Measurements from ENCODE around the gene CARD6.
"Not testable (repeated sequence)": the region's sequence is repeated elsewhere in the genome, so short reads cannot be mapped to it uniquely, and the experiment has no call there.

CARD6 gene

DNA sequence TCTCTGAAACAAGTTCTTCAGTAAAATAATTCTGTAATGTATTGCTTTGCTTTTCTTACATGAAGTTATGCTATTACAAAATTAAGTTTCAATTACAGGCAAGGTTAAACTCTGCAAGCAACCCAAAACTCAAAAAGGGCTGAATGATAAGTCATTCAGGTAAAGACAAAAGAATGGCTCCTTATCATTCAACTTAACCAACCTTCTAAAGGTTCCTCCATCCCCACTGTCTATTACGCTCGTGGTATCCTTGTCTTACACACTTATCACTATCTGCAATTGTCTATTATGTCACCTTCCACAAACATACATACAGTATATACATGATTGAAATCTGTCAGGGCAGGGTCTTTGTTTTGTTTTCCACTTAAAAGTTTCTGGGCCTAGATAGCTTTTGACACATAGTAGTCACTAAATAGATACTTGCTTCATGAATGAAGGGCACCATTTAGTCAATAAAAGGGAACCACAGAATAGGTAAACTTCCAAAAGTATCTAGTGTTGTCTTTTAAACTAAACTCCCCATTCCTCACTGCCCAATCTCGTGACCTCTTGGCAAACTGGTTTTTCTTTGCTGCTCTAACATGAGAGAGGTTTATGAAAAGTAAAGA, 13.0 kb upstream of the CARD6 start:
- no peak for DNase-seq

DNA sequence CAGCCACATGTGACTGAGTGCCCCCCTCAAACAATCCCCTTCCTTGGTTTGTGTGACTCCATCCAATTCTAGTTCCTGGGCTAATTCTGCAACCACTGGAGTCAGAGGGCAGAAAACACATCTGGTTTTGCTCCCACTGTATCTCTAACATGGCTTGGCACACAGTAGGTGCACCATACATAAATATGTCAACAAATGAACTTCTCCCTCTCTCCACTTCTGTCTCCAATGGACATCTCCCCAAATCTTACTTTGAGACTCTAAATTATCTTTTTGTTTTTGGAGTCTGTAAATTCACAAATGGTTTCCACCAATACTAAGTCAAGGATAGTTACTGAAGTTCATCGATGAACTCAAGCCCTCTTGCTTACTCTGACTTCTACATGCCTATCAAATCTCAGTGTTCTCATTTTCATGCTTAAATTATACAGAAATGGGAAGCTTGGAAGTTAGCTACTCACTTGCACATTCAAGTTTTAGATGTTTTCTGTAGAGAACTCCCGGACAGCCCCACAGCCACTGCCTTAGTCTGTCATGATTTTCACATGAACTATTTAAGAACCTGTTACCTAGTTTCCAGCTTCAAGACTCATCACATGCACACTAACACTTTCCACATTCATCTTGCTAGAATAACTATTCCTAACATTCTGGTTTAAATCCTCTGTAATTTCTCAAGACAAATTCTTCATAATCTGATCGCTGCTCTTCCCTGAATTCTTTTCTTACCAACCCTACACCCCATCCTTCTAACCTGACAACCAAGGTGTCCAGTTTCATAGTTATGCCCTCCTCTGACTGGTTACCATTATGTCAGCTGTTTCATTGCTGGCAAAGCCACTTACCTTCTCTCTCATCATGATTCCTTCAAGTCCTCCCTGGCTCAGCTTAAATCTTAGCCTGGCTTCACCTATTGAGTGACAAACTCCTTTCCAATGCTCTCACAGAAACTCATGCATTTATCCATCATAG, 12.2 kb upstream of the CARD6 start:
- DNase-seq: no peak

DNA sequence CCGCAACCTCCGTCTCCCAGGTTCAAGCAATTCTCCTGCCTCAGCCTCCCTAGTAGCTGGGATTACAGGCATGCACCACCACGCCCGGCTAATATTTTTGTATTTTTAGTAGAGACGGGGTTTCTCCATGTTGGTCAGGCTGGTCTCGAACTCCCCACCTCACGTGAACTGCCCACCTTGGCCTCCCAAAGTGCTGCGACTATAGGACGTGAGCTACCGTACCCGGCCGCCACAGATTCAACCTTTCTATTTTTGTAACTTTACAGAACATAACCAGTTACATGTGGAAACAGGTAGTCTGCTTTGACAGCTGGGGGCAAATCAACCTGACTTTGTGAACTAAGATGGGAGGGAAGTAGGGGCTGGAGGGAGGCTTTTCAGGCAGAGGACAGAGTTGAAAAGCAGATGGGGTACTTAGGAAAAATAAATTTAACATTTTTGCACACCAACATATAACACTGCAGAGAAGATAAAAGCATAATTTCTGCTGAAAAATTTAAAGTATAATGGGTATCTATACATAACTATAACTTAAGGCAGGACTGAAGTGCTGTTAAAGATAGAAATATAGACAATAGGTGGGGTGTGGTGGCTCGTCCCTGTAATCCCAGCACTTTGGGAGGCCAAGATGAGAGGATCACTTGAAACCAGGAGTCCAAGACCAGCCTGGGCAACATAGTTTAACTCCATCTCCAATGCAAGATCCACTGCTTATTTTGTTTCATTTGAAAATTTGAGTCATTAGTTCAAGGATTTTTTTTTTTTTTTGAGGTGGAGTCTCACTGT, 11.2 kb upstream of the CARD6 start:
- no peak for DNase-seq

DNA sequence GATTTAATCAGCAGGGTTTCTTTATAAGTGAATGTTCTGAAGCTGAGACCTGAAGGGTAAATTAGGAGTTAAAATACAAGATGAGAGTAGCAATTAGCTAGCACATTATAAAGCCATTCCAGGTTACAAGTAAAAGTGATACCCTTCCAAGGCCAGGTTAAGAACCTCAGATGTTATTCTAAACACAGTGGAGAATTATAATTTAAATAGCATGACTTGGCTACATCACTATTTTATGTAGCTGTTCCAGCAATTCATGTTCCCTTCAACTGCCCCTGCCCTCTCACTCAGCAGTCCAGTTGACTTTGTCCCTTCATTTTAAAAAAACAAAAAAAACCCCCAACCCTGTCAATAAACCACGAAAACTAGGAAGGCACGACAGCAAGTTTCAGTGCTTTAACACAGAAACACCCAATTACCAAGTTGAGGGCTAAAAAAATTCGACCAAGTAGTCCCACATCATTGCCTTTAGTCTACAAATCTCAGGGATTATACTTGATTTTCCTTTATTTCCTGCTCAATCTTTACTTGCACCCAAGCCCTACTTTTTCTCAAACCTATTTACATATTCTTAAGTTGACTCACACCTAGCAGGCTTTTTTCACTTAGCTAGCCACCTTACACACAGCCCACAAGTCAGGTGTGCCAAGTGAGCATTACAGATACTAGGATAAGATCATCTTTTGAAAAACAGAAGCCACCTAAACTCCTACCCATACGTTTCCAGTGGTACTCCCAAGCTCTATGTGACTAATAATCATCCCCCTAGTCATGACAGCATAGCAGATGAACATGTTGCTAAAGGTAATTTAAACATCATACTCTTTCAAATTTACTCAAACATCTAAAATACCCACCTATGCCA, 9.6 kb upstream of the CARD6 start:
- no peak for DNase-seq

DNA sequence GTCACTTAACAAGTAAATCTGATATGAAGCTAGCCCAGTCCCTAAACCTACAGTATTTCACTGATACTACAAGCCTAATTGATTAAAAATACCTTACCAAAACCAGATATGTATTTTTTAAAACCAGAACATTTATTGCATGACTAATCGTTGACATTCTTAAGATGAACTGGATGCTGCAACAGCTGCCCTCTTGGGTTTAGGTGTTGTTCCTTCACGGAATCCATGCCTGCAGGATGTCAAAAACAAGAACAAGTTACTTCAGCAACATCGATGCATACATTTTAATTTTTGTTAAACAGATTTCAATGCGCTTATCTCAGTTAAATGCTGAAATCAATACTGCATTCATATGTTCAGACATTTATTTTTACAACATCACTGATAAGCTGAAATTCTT, 8.8 kb upstream of the CARD6 start:
- DNase-seq: no peak

DNA sequence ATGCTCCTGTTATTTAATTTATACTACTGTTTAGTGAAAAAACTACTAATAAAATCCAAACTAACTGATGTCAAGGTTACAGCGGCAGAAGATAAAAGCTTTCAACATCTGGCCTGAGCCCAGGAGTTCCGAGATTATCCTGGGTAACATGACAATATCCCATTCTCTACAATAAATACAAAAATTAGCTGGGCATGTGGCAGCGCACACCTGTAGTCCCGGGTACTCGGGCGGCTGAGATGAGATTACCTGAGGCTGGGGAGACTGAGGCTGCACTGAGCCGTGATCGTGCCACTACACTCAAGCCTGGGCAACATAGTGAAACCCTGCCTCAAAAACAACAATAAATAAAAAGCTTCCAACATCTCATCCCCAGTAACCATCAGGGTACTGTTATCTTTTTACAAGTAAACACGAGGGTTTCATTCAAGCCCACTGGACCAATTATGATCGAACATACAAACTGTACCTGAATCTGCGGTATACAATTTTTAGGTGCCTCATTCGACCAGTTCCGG, 7.4 kb upstream of the CARD6 start:
- no peak for DNase-seq

DNA sequence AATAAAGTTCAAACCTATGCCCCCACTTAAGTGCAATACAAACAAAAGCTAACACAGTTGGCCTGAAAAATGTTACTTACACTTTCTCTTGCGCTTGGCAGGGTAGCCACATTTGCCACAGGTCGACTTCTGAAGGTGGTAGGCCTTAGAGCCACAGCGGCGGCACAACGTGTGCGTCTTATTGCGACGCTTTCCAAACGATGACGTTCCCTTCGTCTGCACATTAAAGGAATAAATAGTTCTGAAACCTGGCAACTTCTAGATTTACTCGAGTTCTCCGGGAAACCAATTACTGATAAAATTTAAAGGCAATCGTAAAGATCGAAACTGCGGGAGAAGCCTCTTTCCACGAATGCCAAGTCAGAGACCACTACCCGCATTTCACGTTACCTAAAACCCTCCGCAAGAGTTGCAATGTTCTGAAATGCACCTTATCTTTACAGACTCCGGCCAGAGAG, 6.7 kb upstream of the CARD6 start:
- no peak for DNase-seq

DNA sequence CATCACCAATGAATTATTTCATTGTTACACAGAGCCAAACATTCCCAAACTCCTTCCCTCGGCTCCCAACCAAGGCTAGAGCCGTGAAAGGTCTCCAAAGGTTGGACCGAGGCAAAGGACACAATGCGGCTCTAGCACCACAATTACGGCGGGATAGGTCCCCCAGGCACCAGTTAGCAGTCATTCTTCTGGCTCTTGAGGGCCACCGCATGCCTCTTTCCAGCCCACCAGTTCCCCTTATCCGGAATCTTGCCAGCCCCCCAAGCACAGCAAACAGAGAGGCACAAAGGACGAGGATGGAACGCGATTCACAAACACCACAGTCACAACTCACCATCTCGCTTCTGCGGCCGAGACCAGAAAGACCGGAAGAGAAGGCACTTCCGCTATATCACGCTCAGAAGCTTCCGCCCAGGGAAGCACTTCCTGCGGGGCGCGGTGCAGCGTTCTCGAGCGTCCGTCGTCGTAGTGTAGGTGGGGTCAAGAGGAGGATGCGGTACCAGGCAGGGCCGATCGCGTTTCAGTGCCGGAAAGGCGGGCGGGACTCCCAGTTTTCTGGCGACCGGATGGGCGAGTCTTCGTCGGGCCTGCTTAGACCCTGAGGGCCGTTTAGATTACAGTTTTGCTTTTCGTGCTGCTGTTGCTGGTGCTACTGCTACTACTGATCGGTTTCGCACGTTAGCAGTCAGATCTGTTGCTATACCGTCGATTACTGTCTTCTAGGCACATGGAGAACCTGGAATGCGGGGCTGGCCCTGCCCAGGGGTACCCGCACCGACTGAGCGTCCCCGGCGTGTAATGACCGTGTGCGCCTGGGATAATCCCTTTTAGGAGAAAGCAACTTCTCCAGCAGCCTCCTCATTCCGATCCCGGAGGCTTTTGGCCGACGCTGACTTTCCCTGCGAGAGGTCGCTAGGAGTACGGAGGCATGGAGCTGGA, 6.0 kb upstream of the CARD6 start, which contains the start of gene RPL37:
RPL37 (minus strand) TSS at position 374 of the 939 bp plus-strand sequence; CDS start at position 337, 37 bp downstream.
- peak; percentile 89 for DNase-seq

DNA sequence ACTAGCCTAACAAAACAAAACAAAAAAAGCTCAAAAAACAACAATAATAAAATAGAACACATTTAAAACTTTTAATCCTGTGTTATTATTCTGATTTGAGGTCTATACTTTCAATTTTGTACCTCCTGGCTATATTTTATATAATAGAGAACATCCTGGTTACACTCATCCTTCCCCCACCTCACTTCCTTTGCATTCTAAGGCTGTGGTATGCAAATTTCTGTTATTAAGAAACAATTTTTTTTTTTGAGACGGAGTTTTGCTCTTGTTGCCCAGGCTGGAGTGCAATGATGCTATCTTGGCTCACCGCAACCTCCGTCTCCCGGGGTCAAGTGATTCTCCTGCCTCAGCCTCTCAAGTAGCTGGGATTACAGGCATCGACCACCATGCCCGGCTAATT, 3.1 kb upstream of the CARD6 start:
- no peak for DNase-seq

DNA sequence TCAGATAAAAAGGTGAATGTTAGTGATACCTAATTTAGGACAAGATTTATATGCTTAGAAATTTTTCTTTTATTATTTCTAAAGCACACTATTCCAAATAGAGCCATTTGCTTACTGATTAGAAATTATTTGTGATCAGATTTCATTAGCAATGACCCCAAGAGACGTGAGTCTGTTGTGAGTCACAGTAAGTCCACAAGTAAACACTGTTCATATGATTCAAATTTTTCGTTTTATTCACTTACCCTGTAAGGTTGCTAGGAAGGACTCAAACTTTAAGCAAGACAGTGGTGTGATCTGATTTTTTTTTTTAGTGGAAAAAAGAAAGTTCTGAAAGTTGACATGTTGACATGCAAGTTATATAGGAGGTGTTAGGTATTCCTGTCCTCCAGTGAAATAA, 1.2 kb downstream of the CARD6 start:
- no peak for DNase-seq

DNA sequence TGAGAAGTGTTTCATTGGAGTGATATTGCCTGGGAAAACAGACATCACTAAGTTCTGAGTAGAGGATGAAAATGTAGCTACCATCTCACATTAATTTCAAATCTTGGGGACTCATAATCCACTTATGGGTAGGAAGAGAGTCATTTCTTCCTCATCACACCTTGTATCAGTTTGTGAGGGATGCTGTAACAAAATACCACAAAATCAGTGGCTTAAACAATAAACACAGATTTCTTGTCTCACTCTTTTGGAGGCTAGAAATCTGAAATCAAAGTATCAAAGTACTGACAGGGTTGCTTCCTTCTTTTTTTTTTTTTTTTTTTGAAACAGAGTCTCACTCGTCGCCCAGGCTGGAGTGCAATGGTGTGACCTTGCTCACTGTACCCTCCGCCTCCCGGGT, 3.4 kb downstream of the CARD6 start:
- no peak for DNase-seq

DNA sequence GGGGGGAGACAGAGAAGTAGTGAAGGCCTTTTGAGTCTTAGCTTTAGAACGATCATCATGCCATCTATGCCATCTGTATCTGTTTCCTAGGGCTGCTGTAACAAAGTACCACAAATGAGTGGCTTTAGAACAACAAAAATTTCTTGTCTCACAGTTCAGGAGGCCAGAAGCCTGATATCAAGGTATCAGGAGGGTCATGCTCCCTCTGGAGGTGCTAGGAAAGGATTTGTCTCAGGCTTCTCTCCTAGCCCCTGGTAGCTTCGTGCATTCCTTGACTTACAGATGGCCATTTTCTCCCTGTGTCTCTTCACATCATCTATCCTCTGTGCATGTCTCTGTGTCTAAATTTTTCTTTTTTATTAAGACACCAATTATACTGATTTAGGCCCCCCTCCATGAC, 5.2 kb downstream of the CARD6 start:
- no peak for DNase-seq

DNA sequence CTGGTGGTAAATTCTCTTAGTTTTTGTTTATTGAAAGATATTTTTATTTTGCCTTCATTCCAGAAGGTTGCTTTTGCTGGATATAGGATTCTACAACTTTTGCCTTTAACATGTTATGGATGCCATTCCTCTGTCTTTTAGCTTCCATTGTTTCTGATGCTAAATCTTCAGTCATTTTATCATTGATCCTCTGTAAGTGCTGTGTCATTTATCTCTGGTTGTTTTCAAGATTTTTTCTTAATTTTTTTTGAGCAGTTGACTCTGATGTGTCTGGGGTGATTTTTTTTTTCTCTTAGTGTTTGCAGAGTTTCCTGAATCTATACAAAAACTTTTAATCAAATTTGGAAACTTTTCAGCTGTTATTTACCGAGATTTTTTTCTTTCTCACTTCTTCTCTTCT, 6.4 kb downstream of the CARD6 start:
- DNase-seq: no peak

DNA sequence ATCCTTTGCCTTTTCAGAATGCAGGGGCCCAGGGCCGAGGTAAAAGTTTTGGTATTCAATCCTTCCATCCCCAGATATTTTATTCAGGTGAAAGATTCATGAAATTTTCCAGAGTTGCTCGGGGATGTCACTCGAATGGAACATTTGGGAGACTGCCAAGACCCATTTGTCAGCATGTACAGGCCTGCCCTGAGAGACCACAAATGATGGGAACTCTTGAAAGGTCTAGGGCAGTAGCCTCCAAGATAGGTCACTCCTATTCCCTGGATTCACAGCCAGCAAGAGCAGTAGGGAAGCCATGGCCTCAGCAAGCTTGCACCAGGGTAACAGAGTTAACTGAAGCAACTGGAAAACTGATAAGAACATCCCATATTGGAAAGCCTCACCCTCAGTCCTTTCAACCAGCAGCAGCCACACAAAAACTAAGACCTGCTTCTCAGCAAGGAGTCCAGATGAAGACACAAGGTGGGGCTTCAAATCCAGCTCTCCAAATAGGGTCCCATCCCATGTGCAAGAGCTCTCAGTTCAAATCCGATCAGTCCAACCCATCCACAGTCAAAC, 12.5 kb downstream of the CARD6 start:
- no peak for DNase-seq

DNA sequence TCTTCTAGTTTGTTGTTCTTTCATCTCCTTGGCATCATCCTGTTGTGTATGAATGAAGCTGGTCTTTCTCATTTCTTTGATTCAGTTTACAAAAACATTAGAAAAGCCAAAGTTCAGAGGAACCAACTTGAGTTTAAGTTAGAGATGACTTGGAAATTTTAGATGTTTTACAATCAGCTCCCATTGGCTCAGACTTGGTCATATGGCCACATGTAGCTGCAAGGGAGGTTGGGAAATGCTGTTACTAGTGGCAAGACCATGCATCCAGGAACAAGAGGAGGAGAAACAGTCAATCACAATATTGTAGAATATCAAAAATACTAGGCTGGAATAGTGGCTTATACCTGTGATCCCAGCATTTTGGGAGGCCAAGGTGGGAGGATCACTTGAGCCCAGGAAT, 19.5 kb downstream of the CARD6 start:
- no peak for DNase-seq

DNA sequence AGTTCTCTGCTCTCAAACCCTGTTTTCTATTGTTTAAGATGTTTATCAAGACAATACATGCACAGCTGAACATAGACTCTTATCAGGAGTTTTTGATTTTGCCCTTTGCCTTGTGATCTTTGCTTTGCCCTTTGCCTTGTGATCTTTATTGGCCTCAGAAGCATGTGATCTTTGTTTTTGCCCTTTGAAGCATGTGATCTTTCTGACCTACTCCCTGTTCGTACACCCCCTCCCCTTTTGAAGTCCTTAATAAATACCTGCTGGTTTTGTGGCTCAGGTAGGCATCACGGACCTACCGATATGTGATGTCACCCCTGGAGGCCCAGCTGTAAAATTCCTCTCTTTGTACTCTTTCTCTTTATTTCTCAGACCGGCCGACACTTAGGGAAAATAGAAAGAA, 23.8 kb downstream of the CARD6 start:
- not testable (repeated sequence) for DNase-seq

DNA sequence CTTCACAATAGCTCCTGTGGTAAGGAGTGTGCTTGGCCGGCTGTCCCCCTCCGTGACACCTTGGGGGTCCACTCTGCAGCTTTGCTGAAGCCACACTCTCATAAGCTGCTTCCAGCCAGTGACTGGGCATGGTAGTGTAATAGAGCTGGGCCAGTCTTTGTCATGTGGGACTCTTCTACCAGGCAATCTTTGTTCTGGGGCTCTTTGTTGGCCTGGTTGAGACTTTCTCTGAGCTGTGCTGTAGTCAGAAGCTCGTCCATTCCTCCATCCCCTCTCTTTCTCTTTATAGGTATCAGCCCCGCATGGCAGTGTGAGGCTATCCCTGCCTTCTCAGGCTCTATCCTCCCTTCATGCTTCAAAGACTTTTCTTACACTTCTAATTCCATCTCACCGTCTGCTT, 25.7 kb downstream of the CARD6 start:
- DNase-seq: no peak

DNA sequence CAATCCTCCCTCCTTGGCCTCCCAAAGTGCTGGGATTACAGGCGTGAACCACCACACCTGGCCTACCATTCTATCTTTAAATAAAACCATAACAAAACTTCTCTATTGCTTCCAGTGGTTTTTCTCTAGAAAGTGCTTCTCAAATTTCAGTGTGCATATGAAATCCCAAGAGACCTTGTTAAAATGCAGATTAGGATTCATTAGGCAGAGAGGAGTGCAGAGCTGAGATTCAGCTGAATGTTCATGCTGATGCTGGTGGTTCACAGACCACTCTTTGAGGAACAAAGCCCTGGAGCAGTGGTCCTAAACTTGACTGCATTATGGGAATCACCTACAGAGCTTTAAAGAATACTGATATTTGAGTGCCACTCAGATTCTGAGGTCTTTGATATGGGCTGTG, 28.2 kb downstream of the CARD6 start:
- no peak for DNase-seq

DNA sequence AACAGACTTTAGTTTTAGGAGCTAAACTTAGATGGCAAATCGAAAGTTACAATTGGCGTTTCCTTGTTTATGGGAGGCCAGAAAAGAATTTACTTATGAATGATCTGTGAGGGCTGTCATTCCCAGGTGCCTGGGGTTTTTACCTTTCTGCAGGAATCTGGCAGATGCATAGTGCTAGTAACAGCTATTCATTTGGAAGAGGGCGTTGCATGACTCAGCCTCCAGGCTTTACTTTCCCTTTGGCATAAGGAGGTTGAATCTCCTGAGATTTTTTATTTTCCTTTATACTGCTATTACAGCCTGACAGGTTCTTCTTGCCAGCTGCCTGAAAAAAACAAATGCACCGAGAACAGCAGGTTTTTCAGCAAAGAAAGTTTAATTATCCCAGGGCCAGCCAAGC, 30.0 kb downstream of the CARD6 start:
- no peak for DNase-seq

DNA sequence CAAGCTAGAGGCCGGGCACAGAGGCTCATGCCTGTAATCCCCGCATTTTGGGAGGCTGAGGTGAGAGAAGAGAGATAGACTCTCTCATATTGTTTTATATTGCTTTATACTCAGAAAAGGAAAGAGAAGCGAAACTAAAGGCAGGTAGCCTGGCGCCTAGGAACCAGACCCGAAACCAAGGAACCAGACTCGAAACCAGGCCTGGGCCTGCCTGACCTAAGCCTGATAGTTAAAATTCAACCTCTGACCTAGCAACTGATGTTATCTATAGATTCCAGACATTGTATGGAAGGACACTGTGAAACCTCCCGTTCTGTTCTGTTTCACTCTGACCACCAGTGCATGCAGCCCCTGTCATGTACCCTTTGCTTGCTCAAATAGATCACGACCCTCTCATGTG, 31.1 kb downstream of the CARD6 start:
- DNase-seq: not testable (repeated sequence)

Measured in NCI-H2029 treated with DMSO at 0.1 percent for 48 hours (cell line).